ENCODE measurements around the gene NOD1. TPM values are rescaled to one million over a fixed set of nuclear protein-coding genes. Genes with fewer than 3 reads are reported as not detected.

NOD1 gene
- total RNA-seq, 1 experiment from 2014 or later: 7.0 TPM

GRCh38 chr7:30411173-30411572, 67.4 kb downstream of the NOD1 start:
- Mint-ChIP-seq H3K4me3 (ENCODE audit: unreplicated experiment) (no peak overlapping the region), H3K27ac (ENCODE audit: unreplicated experiment) (no peak overlapping the region), H3K27me3 (ENCODE audit: insufficient read depth, unreplicated experiment) (no peaks in the 10 kb centered on the region), H3K4me1 (ENCODE audit: low read depth, unreplicated experiment) (no peaks in the 10 kb centered on the region), H3K9me3 (ENCODE audit: unreplicated experiment) (peaks cover 13% of the 10 kb centered on the region), H3K36me3 (ENCODE audit: insufficient read depth, unreplicated experiment) (peaks cover 6% of the 10 kb centered on the region)
- TF ChIP-seq CTCF (IDR thresholded peaks at IDR 0.05; ENCODE audit: insufficient read depth in 1 of 2, low read depth in 1 of 2, low read length in 1 of 2, severe bottlenecking in 1 of 2, unreplicated experiment in 1 of 2): no peak
- Histone ChIP-seq H3K9me3 (peaks cover 9% of the 10 kb centered on the region), H3K4me3 (ENCODE audit: low read depth, low read length) (no peak overlapping the region), H3K27me3 (replicated peaks; ENCODE audit: control insufficient read depth, insufficient read depth, low read length) (no peaks in the 10 kb centered on the region), H3K36me3 (ENCODE audit: control insufficient read depth, insufficient read depth, low read length) (no peaks in the 10 kb centered on the region), H3K4me1 (no peaks in the 10 kb centered on the region)
- intact Hi-C loops (cut with micrococcal nuclease; ENCODE audit: unreplicated experiment): loop anchor here (10.0 kb wide), 1 partner anchor 186 kb away; no protein-coding TSS in a partner anchor
- no TSS peak for BruUV-seq (replicated peaks)
- no peak for DNase-seq
- POLR2A ChIA-PET: no interaction called here
- CTCF ChIA-PET: no interaction called here

- Histone ChIP-seq H3K4me3 (ENCODE audit: low read depth, low read length) (no peak overlapping the region), H3K36me3 (ENCODE audit: control insufficient read depth, insufficient read depth, low read length) (no peaks in the 10 kb centered on the region), H3K27me3 (replicated peaks; ENCODE audit: control insufficient read depth, insufficient read depth, low read length) (no peaks in the 10 kb centered on the region), H3K9me3 (no peaks in the 10 kb centered on the region), H3K4me1 (no peaks in the 10 kb centered on the region)
- Mint-ChIP-seq H3K4me1 (ENCODE audit: low read depth, unreplicated experiment) (no peaks in the 10 kb centered on the region), H3K4me3 (ENCODE audit: unreplicated experiment) (no peak overlapping the region), H3K27me3 (ENCODE audit: insufficient read depth, unreplicated experiment) (no peaks in the 10 kb centered on the region), H3K9me3 (ENCODE audit: unreplicated experiment) (no peaks in the 10 kb centered on the region), H3K27ac (ENCODE audit: unreplicated experiment) (no peak overlapping the region), H3K36me3 (ENCODE audit: insufficient read depth, unreplicated experiment) (no peaks in the 10 kb centered on the region)
- CTCF ChIA-PET: interaction anchor here (0.7 kb wide), 2 partner anchors 130 to 131 kb away, joined by 8 to 9 read pairs; no protein-coding TSS in a partner anchor
- no TSS peak for BruUV-seq (replicated peaks)
- intact Hi-C loops (cut with micrococcal nuclease; ENCODE audit: unreplicated experiment): no loop called here
- TF ChIP-seq CTCF (IDR thresholded peaks at IDR 0.05; ENCODE audit: insufficient read depth in 1 of 2, low read depth in 1 of 2, low read length in 1 of 2, severe bottlenecking in 1 of 2, unreplicated experiment in 1 of 2): no peak
- DNase-seq: no peak
- POLR2A ChIA-PET: interaction anchor here (0.7 kb wide), 1 partner anchor 215 kb away, joined by 13 read pairs; no protein-coding TSS in a partner anchor
Measured at GRCh38 chr7:30406664-30407425, 71.7 kb downstream of the NOD1 start.

- CTCF ChIA-PET: no interaction called here
- intact Hi-C loops (cut with micrococcal nuclease; ENCODE audit: unreplicated experiment): no loop called here
Measured at GRCh38 chr7:30405179-30405578, 73.4 kb downstream of the NOD1 start.

More at GRCh38 chr7:30405179-30405578, 73.4 kb downstream of the NOD1 start:
- Mint-ChIP-seq H3K36me3 (ENCODE audit: insufficient read depth, unreplicated experiment) (no peaks in the 10 kb centered on the region), H3K9me3 (ENCODE audit: unreplicated experiment) (no peaks in the 10 kb centered on the region), H3K27me3 (ENCODE audit: insufficient read depth, unreplicated experiment) (no peaks in the 10 kb centered on the region), H3K4me3 (ENCODE audit: unreplicated experiment) (no peak overlapping the region), H3K4me1 (ENCODE audit: low read depth, unreplicated experiment) (no peaks in the 10 kb centered on the region), H3K27ac (ENCODE audit: unreplicated experiment) (no peak overlapping the region)
- no peak for TF ChIP-seq CTCF (IDR thresholded peaks at IDR 0.05; ENCODE audit: insufficient read depth in 1 of 2, low read depth in 1 of 2, low read length in 1 of 2, severe bottlenecking in 1 of 2, unreplicated experiment in 1 of 2)
- no peaks in the 10 kb centered on the region for H3K36me3 ChIP-seq (ENCODE audit: control insufficient read depth, insufficient read depth, low read length)
- H3K9me3 ChIP-seq: no peaks in the 10 kb centered on the region
- H3K27me3 ChIP-seq (replicated peaks; ENCODE audit: control insufficient read depth, insufficient read depth, low read length): no peaks in the 10 kb centered on the region
- DNase-seq: no peak
- H3K4me3 ChIP-seq (ENCODE audit: low read depth, low read length): no peak overlapping the region
- H3K4me1 ChIP-seq: no peaks in the 10 kb centered on the region
- no TSS peak for BruUV-seq (replicated peaks)
- POLR2A ChIA-PET: no interaction called here
